ENCODE results near the gene TMEM245. TPM values are rescaled to one million over a fixed set of nuclear protein-coding genes. Genes with fewer than 3 reads are reported as not detected.

The TMEM245 gene
- polyA plus RNA-seq, 3 donors = 6.9 to 11.3 (median 9.7) TPM

- Histone ChIP-seq H3K27me3 (ENCODE audit: control insufficient read depth in 2 of 2, insufficient read depth in 2 of 2, low read length in 2 of 2) (no peaks in the 10 kb centered on the region), H3K4me1 (ENCODE audit: control insufficient read depth in 1 of 2, insufficient read depth in 2 of 2, low read length in 2 of 2) (peaks cover 25% of the 10 kb centered on the region in 2 donors), H3K4me2 (replicated peaks; ENCODE audit: extremely low read depth, low read length, poor library complexity, severe bottlenecking) (no peak overlapping the region), H3K9ac (ENCODE audit: insufficient read depth, low read length, poor library complexity, severe bottlenecking) (no peak overlapping the region), H3K27ac (ENCODE audit: low read depth in 1 of 2, low read length in 2 of 2) (no peak overlapping the region), H2AFZ (ENCODE audit: insufficient read depth, low read depth, low read length, poor library complexity, severe bottlenecking) (no peak overlapping the region), H3K9me3 (replicated peaks in 1 of 2; ENCODE audit: control insufficient read depth in 1 of 2, insufficient read depth in 1 of 2, low read length in 2 of 2) (no peaks in the 10 kb centered on the region), H3K4me3 (replicated peaks in 1 of 3; ENCODE audit: low read depth in 2 of 3, low read length in 3 of 3) (no peak overlapping the region), H4K20me1 (ENCODE audit: insufficient read depth, low read length) (no peaks in the 10 kb centered on the region), H3K36me3 (replicated peaks in 1 of 2; ENCODE audit: control insufficient read depth in 1 of 2, insufficient read depth in 2 of 2, low read length in 2 of 2) (peaks cover 0 to 11% of the 10 kb centered on the region in 2 donors), H3K79me2 (ENCODE audit: insufficient read depth, low read length) (no peaks in the 10 kb centered on the region)
- Mint-ChIP-seq H3K27me3 (ENCODE audit: low read depth in 3 of 3) (peaks cover 6 to 9% (median 8%) of the 10 kb centered on the region in 3 donors), H3K27ac (no peak overlapping the region), H3K9me3 (peaks cover 0 to 2% (median 0%) of the 10 kb centered on the region in 7 donors), H3K4me3 (no peak overlapping the region), H3K4me1 (peaks cover 32% of the 10 kb centered on the region), H3K36me3 (peaks cover 8 to 13% of the 10 kb centered on the region in 2 donors)
- DNase-seq = no peak
- no peak for TF ChIP-seq CTCF (IDR thresholded peaks at IDR 0.05)
- no CpG with 5 or more reads among the region's 1 CpG for WGBS (ENCODE audit: insufficient coverage)
- intact Hi-C loops (cut with micrococcal nuclease) = loop anchor here in 1 of 2 donors (10.0 kb wide), 1 partner anchor 99 kb away; the partner anchor contains the start of gene TMEM245
Observed at GRCh38 chr9:109016132-109016531, 103.6 kb downstream of the TMEM245 start.

GRCh38 chr9:109014608-109015280 is 105.0 kb downstream of the TMEM245 start:
- Histone ChIP-seq H4K20me1 (ENCODE audit: insufficient read depth, low read length) (no peaks in the 10 kb centered on the region), H3K4me2 (replicated peaks; ENCODE audit: extremely low read depth, low read length, poor library complexity, severe bottlenecking) (no peak overlapping the region), H3K79me2 (ENCODE audit: insufficient read depth, low read length) (no peaks in the 10 kb centered on the region), H3K4me1 (ENCODE audit: control insufficient read depth in 1 of 2, insufficient read depth in 2 of 2, low read length in 2 of 2) (peaks cover 25 to 33% of the 10 kb centered on the region in 2 donors), H3K9me3 (replicated peaks in 1 of 2; ENCODE audit: control insufficient read depth in 1 of 2, insufficient read depth in 1 of 2, low read length in 2 of 2) (no peaks in the 10 kb centered on the region), H3K9ac (ENCODE audit: insufficient read depth, low read length, poor library complexity, severe bottlenecking) (no peak overlapping the region), H2AFZ (ENCODE audit: insufficient read depth, low read depth, low read length, poor library complexity, severe bottlenecking) (no peak overlapping the region), H3K27ac (ENCODE audit: low read depth in 1 of 2, low read length in 2 of 2) (no peak overlapping the region), H3K27me3 (ENCODE audit: control insufficient read depth in 2 of 2, insufficient read depth in 2 of 2, low read length in 2 of 2) (no peaks in the 10 kb centered on the region), H3K4me3 (replicated peaks in 1 of 3; ENCODE audit: low read depth in 2 of 3, low read length in 3 of 3) (no peak overlapping the region), H3K36me3 (replicated peaks in 1 of 2; ENCODE audit: control insufficient read depth in 1 of 2, insufficient read depth in 2 of 2, low read length in 2 of 2) (peaks cover 0 to 10% of the 10 kb centered on the region in 2 donors)
- no peak overlapping the region for H3K27ac Mint-ChIP-seq
- peaks cover 35% of the 10 kb centered on the region for H3K4me1 Mint-ChIP-seq
- intact Hi-C loops (cut with micrococcal nuclease) = loop anchor here in 1 of 2 donors (5.0 to 10.0 kb wide), 2 partner anchors 82 to 100 kb away; partner anchors contain the start of genes ABITRAM, ELP1 and TMEM245
- peaks cover 6 to 9% (median 8%) of the 10 kb centered on the region in 3 donors for H3K27me3 Mint-ChIP-seq (ENCODE audit: low read depth in 3 of 3)
- peaks cover 0 to 2% (median 0%) of the 10 kb centered on the region in 7 donors for H3K9me3 Mint-ChIP-seq
- WGBS (ENCODE audit: insufficient coverage) = 93% methylated on average over 4 of the region's 7 CpGs
- TF ChIP-seq CTCF (IDR thresholded peaks at IDR 0.05) = no peak
- H3K36me3 Mint-ChIP-seq = peaks cover 8 to 9% of the 10 kb centered on the region in 2 donors
- H3K4me3 Mint-ChIP-seq = no peak overlapping the region
- no peak for DNase-seq

Measured in CD14-positive monocyte (primary cell).